Smooth muscle cell (in vitro differentiated cells): ENCODE data around the gene RBM20. TPM values are rescaled to one million over a fixed set of nuclear protein-coding genes. Genes with fewer than 3 reads are reported as not detected.
"Not testable (repeated sequence)": the region's sequence is repeated elsewhere in the genome, so short reads cannot be mapped to it uniquely, and the experiment has no call there.

ENCODE experiments used
- DNase-seq: peaks from one replicate; lab custom pipeline; 2025; ENCODE audit not compliant: unreplicated experiment; lab: John Stamatoyannopoulos, UW
- H2AFZ ChIP-seq: fragments of 200-600 bp; sonication (generic); 2 replicates; pipeline ENCODE4 v1.6.0; 2016; ENCODE audit warnings: antibody characterized with exemption, low read depth, mild to moderate bottlenecking
- H3F3A ChIP-seq: fragments of 200-600 bp; sonication (generic); 2 replicates; pipeline ENCODE4 v1.6.0; 2017; ENCODE audit warnings: antibody characterized with exemption, low read depth
- H3K27ac ChIP-seq: fragments of 200-600 bp; sonication (generic); 2 replicates; pipeline ENCODE4 v1.5.1; 2016; ENCODE audit warnings: low read depth, mild to moderate bottlenecking
- H3K27me3 ChIP-seq: fragments of 200-600 bp; sonication (generic); 2 replicates; pipeline ENCODE4 v1.6.1; 2016; ENCODE audit warnings: low read depth, mild to moderate bottlenecking
- H3K36me3 ChIP-seq: fragments of 200-600 bp; sonication (generic); 2 replicates; pipeline ENCODE4 v1.5.1; 2016; ENCODE audit warnings: low read depth
- H3K4me1 ChIP-seq: fragments of 200-600 bp; sonication (generic); 2 replicates; pipeline ENCODE4 v1.5.1; 2016; ENCODE audit warnings: low read depth
- H3K4me2 ChIP-seq: fragments of 200-600 bp; sonication (generic); 2 replicates; pipeline ENCODE4 v1.6.0; 2016; ENCODE audit warnings: mild to moderate bottlenecking
- H3K4me3 ChIP-seq: fragments of 200-600 bp; sonication (generic); 2 replicates; pipeline ENCODE4 v1.5.1; 2016; ENCODE audit warnings: mild to moderate bottlenecking
- H3K79me2 ChIP-seq: fragments of 200-600 bp; sonication (generic); 2 replicates; pipeline ENCODE4 v1.6.0; 2016; ENCODE audit warnings: low read depth, mild to moderate bottlenecking
- H3K9ac ChIP-seq: fragments of 200-600 bp; sonication (generic); 2 replicates; pipeline ENCODE4 v1.6.0; 2016; ENCODE audit warnings: low read depth
- H3K9me3 ChIP-seq: fragments of 200-600 bp; sonication (generic); replicated peaks from 2 replicates; pipeline ENCODE4 v1.5.1; 2016; ENCODE audit warnings: low read depth
- H4K20me1 ChIP-seq: fragments of 200-600 bp; sonication (generic); 2 replicates; pipeline ENCODE4 v1.6.0; 2016; ENCODE audit warnings: low read depth
- WGBS: methylation state at CpG from one replicate; pipeline ENCODE4 v1.1.7; 2016; ENCODE audit warnings: low lambda C conversion rate; 5-methylcytosine and 5-hydroxymethylcytosine counted together
- polyA plus RNA-seq: library from polyadenylated mRNA; unstranded; fragments of >200 nt; fragmentation: Nextera tagmentation; extraction: Ambion mirVana; gene quantifications from 2 replicates; pipeline ENCODE4 v1.2.1, GENCODE V29; 2016
- total RNA-seq: library from RNA; depleted of rRNA; stranded (reverse); fragments of >200 nt; gene quantifications from 2 replicates; pipeline ENCODE4 v1.2.3, GENCODE V29; 2014
- TF ChIP-seq, protein P1 (sequence below): fragments of 200-600 bp; sonication (generic); IDR thresholded peaks from 2 replicates; pipeline ENCODE4 v1.5.1; 2017; ENCODE audit warnings: borderline replicate concordance, mild to moderate bottlenecking, antibody characterized with exemption; ENCODE audit not compliant: insufficient read depth, poor library complexity, severe bottlenecking

Gene RBM20
- total and polyA plus RNA-seq, 2 experiments from 2014 or later = 0.09 TPM

- Histone ChIP-seq H3K4me2 (no peak overlapping the region), H3K4me3 (no peak overlapping the region), H3K27me3 (no peaks in the 10 kb centered on the region), H3K9ac (no peak overlapping the region), H2AFZ (no peak overlapping the region), H4K20me1 (no peaks in the 10 kb centered on the region), H3K9me3 (no peaks in the 10 kb centered on the region), H3F3A (no peaks in the 10 kb centered on the region), H3K4me1 (no peaks in the 10 kb centered on the region), H3K27ac (no peak overlapping the region), H3K36me3 (no peaks in the 10 kb centered on the region), H3K79me2 (no peaks in the 10 kb centered on the region)
- TF ChIP-seq, protein P1, sequence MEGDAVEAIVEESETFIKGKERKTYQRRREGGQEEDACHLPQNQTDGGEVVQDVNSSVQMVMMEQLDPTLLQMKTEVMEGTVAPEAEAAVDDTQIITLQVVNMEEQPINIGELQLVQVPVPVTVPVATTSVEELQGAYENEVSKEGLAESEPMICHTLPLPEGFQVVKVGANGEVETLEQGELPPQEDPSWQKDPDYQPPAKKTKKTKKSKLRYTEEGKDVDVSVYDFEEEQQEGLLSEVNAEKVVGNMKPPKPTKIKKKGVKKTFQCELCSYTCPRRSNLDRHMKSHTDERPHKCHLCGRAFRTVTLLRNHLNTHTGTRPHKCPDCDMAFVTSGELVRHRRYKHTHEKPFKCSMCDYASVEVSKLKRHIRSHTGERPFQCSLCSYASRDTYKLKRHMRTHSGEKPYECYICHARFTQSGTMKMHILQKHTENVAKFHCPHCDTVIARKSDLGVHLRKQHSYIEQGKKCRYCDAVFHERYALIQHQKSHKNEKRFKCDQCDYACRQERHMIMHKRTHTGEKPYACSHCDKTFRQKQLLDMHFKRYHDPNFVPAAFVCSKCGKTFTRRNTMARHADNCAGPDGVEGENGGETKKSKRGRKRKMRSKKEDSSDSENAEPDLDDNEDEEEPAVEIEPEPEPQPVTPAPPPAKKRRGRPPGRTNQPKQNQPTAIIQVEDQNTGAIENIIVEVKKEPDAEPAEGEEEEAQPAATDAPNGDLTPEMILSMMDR = no peak
- DNase-seq = no peak
- WGBS = 83% methylated on average over 13 of the region's 13 CpGs
These were observed 120.8 kb downstream of the RBM20 start for GRCh38 chr10:110764793-110765512.

DNA sequence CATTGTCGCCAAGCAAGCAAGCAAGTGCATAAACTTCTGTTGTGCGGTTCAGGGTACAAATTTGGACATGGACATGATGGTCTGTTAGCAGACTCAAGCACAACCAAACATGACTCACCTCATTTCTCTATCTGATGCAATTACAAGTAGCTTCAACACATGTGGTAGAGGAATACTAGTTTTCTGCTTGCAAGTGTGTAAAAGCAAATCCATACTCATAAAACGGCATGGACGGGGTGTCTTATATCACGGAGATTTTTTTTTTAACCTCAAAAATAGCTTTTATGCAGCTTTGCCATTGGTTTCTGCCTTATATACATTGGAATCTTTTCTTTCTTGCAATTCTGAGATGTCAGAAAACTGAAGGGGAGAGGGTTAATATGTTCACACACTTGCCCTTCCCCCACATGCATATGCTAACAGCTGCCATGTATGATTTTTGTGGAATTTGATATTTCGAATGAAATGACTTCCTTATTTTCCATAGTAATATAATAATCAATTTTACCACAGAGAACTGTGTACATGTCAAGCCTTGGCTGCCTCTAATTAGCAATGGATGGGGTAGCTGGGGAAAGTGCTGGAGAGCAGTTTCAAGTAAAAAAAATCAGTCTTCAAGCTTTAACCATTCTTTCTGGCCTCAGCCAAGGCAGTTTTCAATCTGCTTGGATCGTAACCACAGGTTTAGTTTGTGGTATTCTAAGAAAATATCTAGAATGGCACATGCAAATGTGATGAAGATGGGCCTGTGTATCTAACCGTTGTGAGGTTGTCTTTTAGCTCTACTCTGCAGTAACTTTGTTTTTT is 121.6 kb downstream of the RBM20 start:
- Histone ChIP-seq H3K27ac (no peak overlapping the region), H2AFZ (no peak overlapping the region), H3K4me1 (no peaks in the 10 kb centered on the region), H3K4me3 (no peak overlapping the region), H3K9me3 (no peaks in the 10 kb centered on the region), H3K4me2 (no peak overlapping the region), H3K36me3 (no peaks in the 10 kb centered on the region), H3F3A (no peaks in the 10 kb centered on the region), H3K9ac (no peak overlapping the region), H3K27me3 (no peaks in the 10 kb centered on the region), H3K79me2 (no peaks in the 10 kb centered on the region), H4K20me1 (no peaks in the 10 kb centered on the region)
- 77% methylated on average over 8 of the region's 8 CpGs for WGBS
- no peak for DNase-seq
- TF ChIP-seq, protein P1 = no peak

DNA sequence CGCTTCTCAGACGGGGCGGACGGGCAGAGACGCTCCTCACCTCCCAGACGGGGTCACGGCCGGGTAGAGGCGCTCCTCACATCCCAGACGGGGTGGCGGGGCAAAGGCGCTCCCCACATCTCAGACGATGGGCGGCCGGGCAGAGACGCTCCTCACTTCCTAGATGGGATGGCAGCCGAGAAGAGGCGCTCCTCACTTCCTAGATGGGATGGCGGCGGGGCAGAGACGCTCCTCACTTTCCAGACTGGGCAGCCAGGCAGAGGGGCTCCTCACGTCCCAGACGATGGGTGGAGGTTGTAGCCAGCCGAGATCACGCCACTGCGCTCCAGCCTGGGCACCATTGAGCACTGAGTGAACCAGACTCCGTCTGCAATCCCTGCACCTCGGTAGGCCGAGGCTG is 123.5 kb downstream of the RBM20 start:
- not testable (repeated sequence) for H3K27me3 ChIP-seq, H2AFZ ChIP-seq, H3K4me1 ChIP-seq, DNase-seq, H3K4me3 ChIP-seq, H4K20me1 ChIP-seq, H3K9ac ChIP-seq, H3K27ac ChIP-seq, H3K9me3 ChIP-seq, H3K4me2 ChIP-seq, H3F3A ChIP-seq, H3K79me2 ChIP-seq, H3K36me3 ChIP-seq
- WGBS = 99% methylated on average over 24 of the region's 29 CpGs

DNA sequence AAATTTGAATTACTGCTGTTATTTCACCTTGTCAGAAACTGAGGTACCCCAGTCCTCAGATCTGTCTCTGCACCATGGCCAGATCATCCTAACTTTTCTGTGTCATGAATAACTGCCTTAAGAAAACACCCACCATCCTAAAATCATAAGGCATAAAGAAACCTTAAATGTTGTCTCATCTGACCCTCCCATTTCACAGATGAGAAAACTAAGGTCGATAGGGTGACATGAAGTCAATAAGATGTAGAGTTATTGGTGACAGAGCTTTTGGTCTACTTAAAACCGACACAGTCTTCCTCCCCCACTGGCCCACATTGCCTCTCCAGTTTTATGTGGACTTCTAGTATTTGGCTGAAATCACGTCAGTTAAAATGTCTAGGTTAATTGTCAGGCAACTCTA is 126.1 kb downstream of the RBM20 start:
- Histone ChIP-seq H3K9ac (no peak overlapping the region), H3K4me2 (no peak overlapping the region), H3K4me1 (no peaks in the 10 kb centered on the region), H3K36me3 (no peaks in the 10 kb centered on the region), H3K27me3 (no peaks in the 10 kb centered on the region), H4K20me1 (no peaks in the 10 kb centered on the region), H3K9me3 (no peaks in the 10 kb centered on the region), H3K27ac (no peak overlapping the region), H2AFZ (no peak overlapping the region), H3K4me3 (no peak overlapping the region), H3K79me2 (no peaks in the 10 kb centered on the region), H3F3A (no peaks in the 10 kb centered on the region)
- no peak for DNase-seq
- 92% methylated on average over 3 of the region's 3 CpGs for WGBS
- TF ChIP-seq, protein P1 = no peak
